Activated CD4-positive, alpha-beta T cell treated with anti-CD3 and anti-CD28 coated beads, Interleukin-2, Interleukin-4, amounts not matched to agents 100 ng/mL and 50 ng/mL, durations not matched to agents 16 hours and 8 hours (primary cell): ENCODE measurements around the gene BZW2.
"Not testable (repeated sequence)": the region's sequence is repeated elsewhere in the genome, so short reads cannot be mapped to it uniquely, and the experiment has no call there.

ENCODE experiments used
- DNase-seq: peaks from one replicate; pipeline ENCODE4 v3.0.0-alpha.2; 2020; ENCODE audit warnings: low spot score

The BZW2 gene

GRCh38 chr7:16675277-16675676, 29.3 kb downstream of the BZW2 start:
- DNase-seq, result no peak

- DNase-seq, result no peak
Observed at GRCh38 chr7:16677978-16678494, 32.1 kb downstream of the BZW2 start.

GRCh38 chr7:16678645-16679566, 32.9 kb downstream of the BZW2 start:
- DNase-seq, result not testable (repeated sequence)

- DNase-seq, result no peak
Observed at GRCh38 chr7:16684935-16685334, 39.0 kb downstream of the BZW2 start.

GRCh38 chr7:16685535-16685934, 39.6 kb downstream of the BZW2 start:
- no peak for DNase-seq

- DNase-seq, result no peak
Observed at GRCh38 chr7:16688249-16688648, 42.3 kb downstream of the BZW2 start.

- no peak for DNase-seq
Observed at GRCh38 chr7:16691241-16691640, 45.3 kb downstream of the BZW2 start.

- no peak for DNase-seq
Observed at GRCh38 chr7:16693601-16694318, 47.8 kb downstream of the BZW2 start.

GRCh38 chr7:16694806-16695205, 48.8 kb downstream of the BZW2 start:
- DNase-seq, result no peak

- DNase-seq, result no peak
Observed at GRCh38 chr7:16695621-16696237, 49.7 kb downstream of the BZW2 start.

- no peak for DNase-seq
Observed at GRCh38 chr7:16697507-16698199, 51.7 kb downstream of the BZW2 start.

- DNase-seq, result no peak
Observed at GRCh38 chr7:16698200-16698905, 52.4 kb downstream of the BZW2 start.

GRCh38 chr7:16702441-16702840, 56.5 kb downstream of the BZW2 start:
- no peak for DNase-seq

- no peak for DNase-seq
Observed at GRCh38 chr7:16708511-16708910, 62.5 kb downstream of the BZW2 start.

- DNase-seq, result no peak
Observed at GRCh38 chr7:16708980-16709379, 63.0 kb downstream of the BZW2 start.

- no peak for DNase-seq
Observed at GRCh38 chr7:16710651-16711050, 64.7 kb downstream of the BZW2 start.

GRCh38 chr7:16711730-16712129, 65.7 kb downstream of the BZW2 start:
- DNase-seq, result peak; percentile 58

- DNase-seq, result peak; percentile 13
Observed at GRCh38 chr7:16712916-16713315, 66.9 kb downstream of the BZW2 start.

GRCh38 chr7:16715928-16716327, 69.9 kb downstream of the BZW2 start:
- DNase-seq, result no peak

GRCh38 chr7:16718111-16718656, 72.2 kb downstream of the BZW2 start:
- DNase-seq, result no peak

- DNase-seq, result no peak
Observed at GRCh38 chr7:16719699-16720098, 73.7 kb downstream of the BZW2 start.
